DMS 273 (cell line): ENCODE results near the gene MBD3.
"Not testable (repeated sequence)": the region's sequence is repeated elsewhere in the genome, so short reads cannot be mapped to it uniquely, and the experiment has no call there.

ENCODE experiments used
- DNase-seq: peaks from one replicate; lab custom pipeline; 2025; ENCODE audit not compliant: unreplicated experiment; lab: John Stamatoyannopoulos, UW

The MBD3 gene

DNA sequence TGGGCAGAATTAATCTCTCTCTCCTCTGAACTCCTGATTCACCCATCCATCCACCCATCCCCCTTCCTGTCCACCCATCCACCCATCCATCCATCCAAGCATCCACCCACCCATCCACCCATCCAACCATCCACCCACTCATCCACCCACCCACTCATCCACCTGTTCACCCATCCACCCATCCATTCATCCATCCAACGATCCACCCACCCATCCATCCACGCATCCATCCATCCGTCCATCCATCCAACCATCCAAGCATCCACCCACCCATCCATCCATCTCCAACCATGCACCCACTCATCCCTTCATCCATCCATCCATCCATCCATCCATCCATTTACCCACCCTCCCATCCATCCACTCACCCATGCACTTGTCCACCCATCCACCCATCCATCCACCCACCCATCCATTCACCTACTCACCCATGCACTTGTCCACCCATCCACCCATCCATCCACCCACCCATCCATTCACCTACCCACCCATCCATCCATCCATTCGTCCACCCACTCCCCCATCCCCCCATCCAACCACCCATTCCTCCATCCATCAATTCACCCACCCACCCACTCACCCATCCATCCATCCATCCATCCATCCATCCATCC is 43.2 kb downstream of the MBD3 start:
- no peak for DNase-seq

DNA sequence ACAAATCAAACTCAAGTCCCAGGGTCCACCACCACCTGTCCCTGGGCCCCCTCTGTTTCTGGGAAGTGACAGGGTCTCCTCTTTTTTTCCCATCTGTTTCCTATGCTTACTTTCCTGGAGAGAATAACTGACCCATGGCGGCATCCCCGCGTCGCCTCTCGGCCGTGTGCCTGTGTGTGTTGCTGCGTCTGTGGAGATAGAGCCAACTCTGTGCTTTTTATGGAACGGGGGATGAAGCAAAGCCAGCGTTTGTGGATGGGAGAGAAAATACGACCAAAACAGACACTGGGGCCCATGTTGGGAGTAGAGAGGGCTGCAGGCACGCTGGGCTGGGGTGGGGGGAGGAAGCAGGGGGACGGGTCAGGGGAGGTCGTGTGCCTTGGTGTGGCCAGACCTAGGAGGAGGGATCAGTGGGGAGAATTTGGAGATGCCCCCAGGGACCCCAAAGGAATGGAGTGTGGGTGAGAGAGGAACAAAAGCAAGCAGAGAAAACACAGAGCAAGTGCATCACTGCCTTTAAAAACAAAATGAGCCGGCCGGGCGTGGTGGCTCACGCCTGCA is 52.2 kb downstream of the MBD3 start:
- DNase-seq, result no peak

DNA sequence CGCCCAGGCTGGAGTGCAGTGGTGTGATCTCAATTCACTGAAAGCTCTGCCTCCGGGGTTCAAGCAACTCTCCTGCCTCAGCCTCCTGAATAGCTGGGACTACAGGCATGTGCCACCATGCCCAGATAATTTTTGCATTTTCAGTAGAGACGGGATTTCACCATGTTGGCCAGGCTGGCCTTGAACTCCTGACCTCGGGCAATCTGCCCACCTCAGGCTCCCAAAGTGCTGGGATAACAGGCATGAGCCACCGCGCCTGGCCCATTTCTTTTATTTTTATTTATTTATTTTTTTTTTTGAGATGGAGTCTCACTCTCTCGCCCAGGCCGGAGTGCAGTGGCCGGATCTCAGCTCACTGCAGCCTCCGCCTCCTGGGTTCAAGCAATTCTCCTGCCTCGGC is 52.9 kb downstream of the MBD3 start:
- not testable (repeated sequence) for DNase-seq

DNA sequence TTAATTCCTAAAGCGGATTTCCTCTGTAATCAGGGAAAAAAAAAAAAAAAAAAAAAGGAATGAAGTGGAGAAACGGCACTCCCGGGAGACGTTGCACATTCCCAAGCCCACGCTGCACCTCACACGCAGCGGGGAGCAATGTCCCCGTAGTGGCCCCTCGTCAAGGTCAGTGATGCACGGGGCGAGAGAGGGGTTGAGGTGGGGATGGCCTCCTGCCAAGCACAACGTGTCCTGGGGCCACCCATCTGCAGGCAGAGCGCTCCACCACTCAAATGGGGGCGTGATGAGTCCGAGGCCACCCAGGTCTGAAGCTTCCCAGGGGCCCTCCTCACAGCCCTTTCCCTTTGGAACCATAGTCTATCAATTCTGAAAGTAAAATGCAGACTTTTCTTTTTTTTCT is 53.7 kb downstream of the MBD3 start:
- DNase-seq, result no peak

DNA sequence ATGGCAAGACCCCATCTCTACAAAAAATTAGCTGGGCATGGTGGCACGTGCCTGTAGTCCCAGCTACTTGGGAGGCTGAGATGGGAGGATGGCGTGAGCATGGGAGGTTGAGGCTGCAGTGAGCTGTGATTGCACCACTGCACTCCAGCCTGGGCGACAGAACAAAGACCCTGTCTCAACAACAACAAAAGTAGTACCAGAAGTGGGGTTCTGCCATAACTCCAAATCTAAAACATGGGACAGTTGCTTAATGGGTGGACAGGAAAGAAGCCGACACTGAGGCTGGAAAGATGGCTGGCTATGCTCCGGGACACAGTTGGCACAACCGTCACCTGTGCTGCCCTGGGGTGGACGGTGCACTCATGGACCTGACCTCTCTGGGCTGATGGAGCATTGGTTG is 57.0 kb downstream of the MBD3 start:
- not testable (repeated sequence) for DNase-seq

DNA sequence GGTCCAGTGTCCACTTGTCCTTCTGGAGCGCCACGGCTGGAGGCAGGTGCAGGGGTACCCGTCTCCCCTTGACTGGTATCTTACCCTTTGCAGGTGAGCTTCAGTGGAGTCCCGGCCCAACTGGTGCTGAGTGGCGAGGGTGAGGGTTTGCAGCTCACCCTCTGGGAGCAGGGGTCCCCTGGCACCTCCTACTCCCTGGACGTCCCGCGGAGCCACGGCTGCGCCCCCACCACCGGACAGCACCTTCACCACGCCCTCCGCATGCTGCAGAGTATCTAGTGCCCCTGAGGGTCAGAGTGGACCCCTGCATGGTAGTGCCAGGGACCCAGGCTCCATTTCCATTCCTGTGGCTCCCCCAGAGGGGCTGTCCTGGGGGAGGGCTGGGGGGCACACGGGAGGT is 57.7 kb downstream of the MBD3 start:
- DNase-seq, result no peak

DNA sequence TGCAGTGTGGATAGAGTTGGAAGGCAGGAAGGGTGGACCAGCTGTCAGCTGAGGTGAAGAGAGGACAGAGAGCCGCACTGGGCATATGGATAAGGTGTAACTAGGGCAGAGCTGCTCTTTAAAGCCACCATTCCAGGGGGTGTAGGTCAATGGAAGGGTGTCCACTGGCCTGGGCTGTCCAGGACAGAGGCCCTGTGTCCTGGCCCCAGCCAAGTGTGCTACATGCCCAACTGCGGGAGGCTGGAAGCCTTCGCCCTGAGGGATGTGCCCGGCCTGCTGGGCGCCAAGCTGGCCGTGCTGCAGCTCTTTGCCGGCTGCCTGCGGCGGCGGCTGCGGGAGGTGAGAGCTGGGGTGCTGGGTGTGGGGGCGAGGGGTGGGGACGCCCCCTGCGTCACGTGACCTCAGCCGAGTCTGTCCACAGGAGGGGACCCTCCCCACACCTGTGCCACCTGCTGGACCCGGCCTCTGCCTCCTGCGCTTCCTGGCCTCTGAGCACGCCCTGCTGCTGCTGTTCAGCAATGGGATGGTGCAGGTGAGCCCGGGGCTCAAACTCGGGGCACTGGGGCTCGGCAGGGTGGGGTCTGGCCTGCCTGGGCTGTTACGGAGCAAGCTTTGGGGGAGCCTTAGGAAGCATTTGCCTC is 59.0 kb downstream of the MBD3 start:
- no peak for DNase-seq

DNA sequence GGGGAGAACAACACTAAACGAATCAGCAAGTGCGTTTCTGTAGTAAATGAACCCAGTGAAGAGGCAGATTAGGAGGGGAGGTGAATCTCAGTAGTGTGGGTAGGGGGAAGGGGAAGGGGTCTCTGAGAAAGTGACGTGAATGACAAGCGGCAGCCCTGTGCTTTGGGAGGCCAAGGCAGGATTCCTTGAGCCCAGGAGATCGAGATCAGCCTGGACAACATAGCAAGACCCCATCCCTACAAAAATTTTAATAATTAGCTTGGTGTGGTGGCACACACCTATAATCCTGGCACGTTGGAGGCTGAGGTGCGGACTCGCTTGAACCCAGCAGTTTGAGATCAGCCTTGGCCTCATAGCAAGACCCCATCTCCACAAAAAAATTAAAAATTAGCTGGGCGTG is 60.7 kb downstream of the MBD3 start:
- DNase-seq, result no peak

DNA sequence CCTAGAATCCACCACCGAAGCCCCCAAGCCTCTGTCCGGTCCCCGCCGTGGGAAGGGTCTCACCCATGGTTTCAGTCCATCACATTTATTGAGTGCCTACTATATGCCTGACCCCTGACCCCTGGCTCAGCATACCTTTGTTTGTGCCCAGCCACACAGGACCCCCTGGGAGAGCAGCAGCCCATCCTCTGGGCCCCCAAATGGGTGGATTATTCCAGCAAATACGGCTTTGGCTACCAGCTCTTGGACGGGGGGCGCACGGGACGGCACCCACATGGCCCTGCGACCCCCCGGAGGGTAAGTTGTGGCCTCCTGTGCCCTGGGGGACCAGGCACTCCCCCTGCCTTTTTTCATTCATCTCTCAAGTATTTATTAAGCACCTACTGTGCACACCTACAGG is 61.1 kb downstream of the MBD3 start:
- DNase-seq, result no peak

DNA sequence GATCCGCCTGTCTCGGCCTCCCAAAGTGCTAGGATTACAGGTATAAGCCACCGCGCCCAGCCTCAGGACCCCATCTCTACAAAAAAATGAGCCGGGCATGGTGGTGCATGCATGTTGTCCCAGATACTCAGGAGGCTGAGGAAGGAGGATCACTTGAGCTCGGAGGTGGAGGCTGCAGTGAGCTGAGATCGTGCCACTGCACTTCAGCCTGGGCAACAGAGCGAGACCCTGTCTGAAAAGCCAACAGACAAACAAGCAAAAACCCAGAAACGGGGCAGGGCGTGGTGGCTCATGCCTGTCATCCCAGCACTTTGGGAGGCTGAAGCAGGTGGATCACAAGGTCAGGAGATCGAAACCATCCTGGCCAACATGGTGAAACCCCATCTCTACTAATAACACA is 61.8 kb downstream of the MBD3 start:
- not testable (repeated sequence) for DNase-seq

DNA sequence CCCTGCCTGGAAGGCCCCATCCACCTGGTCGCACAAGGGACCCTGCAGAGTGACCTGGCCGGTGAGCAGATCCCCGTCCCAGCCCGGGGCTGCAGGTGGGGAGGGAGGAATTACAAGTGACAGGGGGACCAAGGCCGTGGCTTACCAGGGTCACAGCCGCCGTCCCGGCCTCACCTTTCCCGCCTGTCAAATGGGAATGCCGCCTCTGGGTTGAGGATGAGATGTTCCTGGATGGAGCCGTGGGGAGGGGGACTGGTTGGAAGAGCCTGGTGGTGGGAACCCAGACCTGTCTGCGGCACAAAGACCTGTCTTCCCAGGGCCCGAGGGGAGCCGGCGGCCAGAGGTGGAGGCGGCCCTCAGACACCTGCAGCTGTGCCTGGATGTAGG is 63.2 kb downstream of the MBD3 start:
- no peak for DNase-seq

DNA sequence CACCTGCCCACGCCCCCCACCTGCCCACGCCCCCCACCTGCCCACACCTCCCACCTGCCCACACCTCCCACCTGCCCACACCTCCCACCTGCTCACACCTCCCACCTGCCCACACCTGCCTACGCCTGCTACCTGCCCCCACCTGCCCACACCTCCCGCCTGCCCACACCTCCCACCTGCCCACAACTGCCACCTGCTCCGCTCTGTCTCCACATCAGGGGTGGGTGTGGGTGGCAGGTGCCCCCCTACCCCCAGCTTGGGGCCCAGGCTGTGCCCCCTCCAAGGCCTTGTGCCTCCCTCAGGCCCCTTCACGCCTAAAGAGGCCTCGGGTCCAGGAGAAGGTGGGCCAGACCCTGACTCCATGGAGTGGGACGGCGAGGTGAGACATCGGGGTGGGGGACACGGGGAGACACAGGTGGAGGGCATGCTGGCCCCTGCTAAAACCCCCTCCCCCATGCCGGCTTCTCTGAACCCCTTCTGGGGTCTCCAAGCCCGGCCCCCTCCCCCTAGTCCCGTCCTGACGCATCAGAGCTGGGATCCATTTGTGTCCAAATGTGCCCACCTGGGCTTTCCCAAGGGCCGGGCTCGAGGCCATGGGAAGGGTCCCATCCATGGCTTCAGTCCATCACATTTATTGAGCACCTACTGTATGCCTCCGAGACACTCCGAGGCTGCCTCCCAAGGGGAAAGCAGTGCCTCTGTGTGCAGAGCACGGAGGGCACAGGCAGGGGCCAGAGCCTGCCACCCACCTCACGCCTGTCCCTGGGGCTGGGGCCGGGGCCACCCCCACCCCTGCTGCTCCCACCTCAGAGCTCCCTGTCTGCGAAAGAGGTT is 63.9 kb downstream of the MBD3 start:
- no peak for DNase-seq

DNA sequence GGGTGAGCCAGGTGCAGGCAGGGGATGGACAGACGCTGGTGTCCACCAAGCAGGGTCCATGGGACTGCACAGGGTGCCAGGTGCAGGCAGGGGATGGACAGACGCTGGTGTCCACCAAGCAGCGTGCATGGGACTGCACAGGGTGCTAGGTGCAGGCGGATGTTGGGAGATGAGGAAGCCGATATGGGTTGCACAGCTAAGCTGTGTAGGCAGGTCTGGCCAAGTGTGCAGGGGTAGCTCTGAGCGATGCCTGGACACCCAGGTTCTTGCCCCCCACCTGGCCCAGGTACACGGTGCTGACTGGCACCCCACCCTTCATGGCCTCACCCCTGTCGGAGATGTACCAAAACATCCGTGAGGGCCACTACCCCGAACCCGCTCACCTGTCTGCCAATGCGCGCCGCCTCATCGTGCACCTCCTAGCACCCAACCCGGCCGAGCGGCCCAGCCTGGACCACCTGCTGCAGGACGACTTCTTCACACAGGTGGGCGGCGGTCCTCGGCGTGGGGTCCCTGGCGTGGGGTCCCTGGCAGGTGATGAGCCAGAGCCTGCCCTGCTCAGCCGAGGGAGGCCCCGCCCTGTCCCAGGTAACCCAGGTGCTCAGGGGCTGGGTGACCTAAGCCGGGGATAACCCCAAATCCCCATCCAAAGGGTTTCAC is 64.9 kb downstream of the MBD3 start:
- DNase-seq, result no peak

DNA sequence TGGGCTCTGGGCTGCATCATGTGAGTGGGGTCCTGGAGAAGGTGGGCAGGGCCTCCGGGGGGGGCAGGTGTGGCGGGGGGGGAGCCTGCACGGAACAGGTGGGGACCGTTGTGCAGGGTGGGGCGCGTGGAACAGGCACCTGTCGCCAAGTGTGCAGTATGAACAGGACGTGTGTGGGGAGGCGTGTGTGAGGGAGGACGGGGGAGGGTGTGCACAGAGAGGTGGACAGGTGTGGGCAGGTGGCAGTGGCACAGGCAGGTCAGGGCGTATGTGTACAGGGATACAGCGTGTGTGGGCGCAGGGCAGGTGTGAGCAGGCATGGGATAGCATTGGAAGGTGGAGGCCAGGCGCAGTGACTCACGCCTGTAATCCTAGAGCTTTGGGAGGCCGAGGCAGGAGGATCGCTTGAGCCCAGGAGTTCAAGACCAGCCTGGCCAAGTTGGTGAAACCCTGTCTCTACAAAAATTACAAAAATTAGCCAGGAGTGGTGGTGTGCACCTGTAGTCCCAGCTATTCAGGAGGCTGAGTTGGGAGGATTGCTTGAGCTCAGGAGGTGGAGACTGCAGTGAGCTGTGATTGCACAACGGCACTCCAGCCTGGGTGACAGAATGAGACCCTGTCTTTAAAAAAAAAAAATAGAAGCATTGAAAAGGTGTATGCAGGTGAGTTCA is 65.6 kb downstream of the MBD3 start:
- DNase-seq, result no peak

DNA sequence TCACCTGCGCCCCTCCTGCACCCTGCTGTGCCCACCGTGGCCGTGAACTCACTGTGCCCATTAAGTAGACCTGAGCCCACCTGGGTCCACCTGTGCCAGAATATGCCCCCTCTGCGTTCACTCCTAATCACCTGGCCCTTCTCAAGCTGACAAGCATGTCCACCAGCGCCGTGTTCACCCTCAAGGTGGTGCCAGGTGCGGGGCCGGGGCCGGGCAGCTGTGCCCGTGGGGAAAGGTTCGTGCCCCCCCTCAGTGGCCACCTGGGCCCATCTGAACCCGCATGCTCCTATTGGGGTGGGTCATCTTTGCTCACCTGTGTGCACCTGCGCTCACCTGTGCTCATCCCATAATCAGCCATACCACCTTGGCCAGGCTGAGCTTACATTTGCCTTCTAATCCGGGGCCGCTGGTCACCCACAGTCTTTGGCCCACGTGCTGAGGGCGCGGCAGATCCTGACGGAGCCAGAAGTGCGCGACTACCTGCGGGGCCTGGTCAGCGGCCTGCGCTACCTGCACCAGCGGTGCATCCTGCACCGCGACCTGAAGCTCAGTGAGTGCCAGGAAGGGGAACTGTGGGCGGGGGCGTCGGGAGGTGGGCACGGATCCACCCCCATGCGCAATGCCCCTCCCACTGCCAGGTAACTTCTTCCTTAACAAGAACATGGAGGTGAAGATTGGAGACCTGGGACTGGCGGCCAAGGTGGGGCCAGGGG is 66.4 kb downstream of the MBD3 start:
- no peak for DNase-seq

DNA sequence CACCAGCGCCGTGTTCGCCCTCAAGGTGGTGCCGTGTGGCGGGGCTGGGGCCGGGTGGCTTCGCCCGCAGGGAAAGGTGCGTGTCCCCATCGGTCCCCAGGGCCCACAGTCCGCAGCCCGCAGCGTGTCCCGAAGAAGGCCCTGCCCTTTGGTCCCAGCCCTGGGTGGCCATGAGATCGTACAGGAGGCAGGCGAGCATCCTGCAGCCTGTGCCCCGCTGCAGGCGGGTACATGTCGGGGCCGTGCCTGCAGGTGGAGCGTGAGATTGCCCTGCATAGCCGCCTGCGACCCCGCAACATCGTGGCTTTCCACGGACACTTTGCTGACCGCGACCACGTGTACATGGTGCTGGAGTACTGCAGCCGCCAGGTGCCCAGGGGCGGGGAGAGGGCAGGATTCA is 67.3 kb downstream of the MBD3 start:
- DNase-seq, result no peak

DNA sequence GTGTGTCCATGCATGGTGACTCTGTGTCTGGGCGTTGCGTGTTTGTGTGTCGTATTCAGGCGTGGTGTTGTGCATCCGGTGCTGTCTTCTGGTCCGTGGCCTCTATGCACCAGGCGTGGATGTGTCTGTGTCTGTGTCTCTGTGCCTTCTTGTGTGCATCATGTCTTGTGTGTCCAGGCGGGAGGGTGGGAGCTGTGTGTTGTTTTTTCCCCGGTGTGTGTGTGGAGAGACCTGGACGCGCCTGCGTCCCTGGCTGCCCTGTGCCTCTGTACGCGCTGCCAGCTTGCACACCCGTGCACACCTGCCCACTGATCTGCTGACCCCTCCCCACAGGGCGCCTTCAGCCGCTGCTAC is 67.7 kb downstream of the MBD3 start:
- DNase-seq, result no peak

DNA sequence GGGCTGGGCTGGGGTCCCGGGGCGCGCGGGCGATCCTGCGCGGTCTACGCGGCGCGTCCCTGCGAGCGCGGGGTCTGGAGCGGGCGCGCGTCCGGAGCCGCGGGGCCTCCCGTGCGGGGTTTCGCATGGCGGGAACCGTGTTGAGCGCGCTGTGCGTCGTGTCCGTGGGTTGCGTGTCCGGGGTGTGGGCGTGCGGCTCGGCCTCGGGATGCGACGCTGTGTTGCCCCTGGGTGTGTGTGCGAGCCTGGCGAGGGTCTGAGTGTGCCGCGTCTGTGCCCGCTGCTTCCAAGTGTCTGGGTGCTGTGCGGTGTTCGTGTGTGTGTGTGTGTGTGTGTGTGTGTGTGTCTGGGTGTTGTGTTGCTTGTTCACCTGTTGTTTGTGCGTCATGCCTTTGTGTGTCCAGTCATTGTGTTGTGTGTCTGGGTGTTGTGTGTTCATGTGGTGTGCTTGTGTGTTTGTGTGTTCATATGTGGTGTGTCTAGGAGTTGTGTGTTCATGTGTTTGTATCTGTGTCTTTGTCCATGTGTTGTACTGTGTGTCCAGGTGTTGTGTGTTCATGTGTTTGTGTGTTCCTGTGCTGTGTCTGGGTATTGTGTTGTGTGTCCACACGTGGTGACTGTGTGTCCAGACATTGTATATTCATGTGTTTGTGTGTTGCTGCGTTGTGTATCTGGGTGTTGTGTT is 68.2 kb downstream of the MBD3 start:
- no peak for DNase-seq
